NCI-H1417 (cell line): Measurements from ENCODE around the gene GRK7.
"Not testable (repeated sequence)": the region's sequence is repeated elsewhere in the genome, so short reads cannot be mapped to it uniquely, and the experiment has no call there.

Source experiments
- DNase-seq, 3 experiments: peaks; one replicate each; lab custom pipeline; 2025; lab: John Stamatoyannopoulos, UW

The GRK7 gene

GRCh38 chr3:141754032-141754431 is 9.2 kb upstream of the GRK7 start:
- no peak for DNase-seq

- DNase-seq, result not testable (repeated sequence)
Measured at GRCh38 chr3:141762552-141762951, 656 bp upstream of the GRK7 start.

- DNase-seq, result no peak
Measured at GRCh38 chr3:141764045-141764444, 837 bp downstream of the GRK7 start.

- DNase-seq, result no peak
Measured at GRCh38 chr3:141764465-141764864, 1.3 kb downstream of the GRK7 start.

- no peak for DNase-seq
Measured at GRCh38 chr3:141764986-141765385, 1.8 kb downstream of the GRK7 start.

GRCh38 chr3:141767066-141767465 is 3.9 kb downstream of the GRK7 start:
- DNase-seq, result no peak

GRCh38 chr3:141769221-141769894 is 6.2 kb downstream of the GRK7 start:
- no peak for DNase-seq

GRCh38 chr3:141773676-141774075 is 10.5 kb downstream of the GRK7 start:
- no peak for DNase-seq

GRCh38 chr3:141776376-141776775 is 13.2 kb downstream of the GRK7 start:
- no peak for DNase-seq

- DNase-seq, result no peak
Measured at GRCh38 chr3:141776885-141777284, 13.7 kb downstream of the GRK7 start.

- DNase-seq, result no peak
Measured at GRCh38 chr3:141777957-141778813, 15.0 kb downstream of the GRK7 start.

GRCh38 chr3:141779667-141780066 is 16.5 kb downstream of the GRK7 start:
- DNase-seq, result no peak

GRCh38 chr3:141782386-141782932 is 19.3 kb downstream of the GRK7 start:
- DNase-seq, result no peak

- no peak for DNase-seq
Measured at GRCh38 chr3:141783632-141784031, 20.4 kb downstream of the GRK7 start.

- no peak for DNase-seq
Measured at GRCh38 chr3:141784096-141784495, 20.9 kb downstream of the GRK7 start.

- no peak for DNase-seq
Measured at GRCh38 chr3:141784531-141784930, 21.3 kb downstream of the GRK7 start.

- no peak for DNase-seq
Measured at GRCh38 chr3:141788149-141788548, 24.9 kb downstream of the GRK7 start.

- not testable (repeated sequence) for DNase-seq
Measured at GRCh38 chr3:141788750-141789149, 25.5 kb downstream of the GRK7 start.

GRCh38 chr3:141789281-141789680 is 26.1 kb downstream of the GRK7 start:
- no peak for DNase-seq

- no peak for DNase-seq
Measured at GRCh38 chr3:141790171-141790570, 27.0 kb downstream of the GRK7 start.

GRCh38 chr3:141792495-141792894 is 29.3 kb downstream of the GRK7 start:
- no peak for DNase-seq

- no peak for DNase-seq
Measured at GRCh38 chr3:141793476-141794260, 30.5 kb downstream of the GRK7 start.
